Endothelial cell (in vitro differentiated cells): Measurements from ENCODE around the gene GSDME. TPM values are rescaled to one million over a fixed set of nuclear protein-coding genes. Genes with fewer than 3 reads are reported as not detected.

Experiments
- DNase-seq: peaks from one replicate; pipeline ENCODE4 v3.0.0; 2021; ENCODE audit warnings: low spot score
- H3K27ac Mint-ChIP-seq: one replicate; pipeline ENCODE4 v1.8.0; 2021; ENCODE audit warnings: mixed read lengths, inconsistent platforms; ENCODE audit not compliant: unreplicated experiment
- H3K27me3 Mint-ChIP-seq: one replicate; pipeline ENCODE4 v1.8.0; 2021; ENCODE audit warnings: mild to moderate bottlenecking, moderate library complexity, mixed read lengths, inconsistent platforms; ENCODE audit not compliant: unreplicated experiment
- H3K36me3 Mint-ChIP-seq: one replicate; pipeline ENCODE4 v1.8.0; 2021; ENCODE audit warnings: mild to moderate bottlenecking, low read depth, mixed read lengths, inconsistent platforms; ENCODE audit not compliant: unreplicated experiment
- H3K4me1 Mint-ChIP-seq: one replicate; pipeline ENCODE4 v1.8.0; 2021; ENCODE audit warnings: mild to moderate bottlenecking, mixed read lengths, inconsistent platforms; ENCODE audit not compliant: unreplicated experiment
- H3K4me3 Mint-ChIP-seq: one replicate; pipeline ENCODE4 v1.8.0; 2021; ENCODE audit warnings: mild to moderate bottlenecking, mixed read lengths, inconsistent platforms; ENCODE audit not compliant: unreplicated experiment
- H3K9me3 Mint-ChIP-seq: one replicate; pipeline ENCODE4 v1.8.0; 2021; ENCODE audit warnings: mixed read lengths, inconsistent platforms; ENCODE audit not compliant: unreplicated experiment
- CTCF ChIP-seq: fragments of 200-600 bp; sonication (generic); IDR thresholded peaks from one replicate; pipeline ENCODE4 v1.5.0; 2021; ENCODE audit warnings: antibody characterized with exemption; ENCODE audit not compliant: unreplicated experiment
- total RNA-seq: library from RNA; stranded (reverse); fragmentation: NEBNext Ultra II Directional; extraction: Animal tissue kit (Norgen Biotek cat#: 25700); gene quantifications from one replicate; pipeline ENCODE4 v1.2.1, GENCODE V29; 2021; ENCODE audit not compliant: unreplicated experiment

The GSDME gene
- total RNA-seq, 1 donor from 2014 or later: 4.4 TPM

- no peak overlapping the region for H3K27ac Mint-ChIP-seq
- no peak overlapping the region for H3K4me3 Mint-ChIP-seq
- H3K9me3 Mint-ChIP-seq: no peaks in the 10 kb centered on the region
- TF ChIP-seq CTCF: no peak
- no peaks in the 10 kb centered on the region for H3K27me3 Mint-ChIP-seq
- H3K4me1 Mint-ChIP-seq: peaks cover 4% of the 10 kb centered on the region
- no peaks in the 10 kb centered on the region for H3K36me3 Mint-ChIP-seq
- no peak for DNase-seq
Measured at GRCh38 chr7:24669971-24670591, 87.2 kb downstream of the GSDME start.

DNA sequence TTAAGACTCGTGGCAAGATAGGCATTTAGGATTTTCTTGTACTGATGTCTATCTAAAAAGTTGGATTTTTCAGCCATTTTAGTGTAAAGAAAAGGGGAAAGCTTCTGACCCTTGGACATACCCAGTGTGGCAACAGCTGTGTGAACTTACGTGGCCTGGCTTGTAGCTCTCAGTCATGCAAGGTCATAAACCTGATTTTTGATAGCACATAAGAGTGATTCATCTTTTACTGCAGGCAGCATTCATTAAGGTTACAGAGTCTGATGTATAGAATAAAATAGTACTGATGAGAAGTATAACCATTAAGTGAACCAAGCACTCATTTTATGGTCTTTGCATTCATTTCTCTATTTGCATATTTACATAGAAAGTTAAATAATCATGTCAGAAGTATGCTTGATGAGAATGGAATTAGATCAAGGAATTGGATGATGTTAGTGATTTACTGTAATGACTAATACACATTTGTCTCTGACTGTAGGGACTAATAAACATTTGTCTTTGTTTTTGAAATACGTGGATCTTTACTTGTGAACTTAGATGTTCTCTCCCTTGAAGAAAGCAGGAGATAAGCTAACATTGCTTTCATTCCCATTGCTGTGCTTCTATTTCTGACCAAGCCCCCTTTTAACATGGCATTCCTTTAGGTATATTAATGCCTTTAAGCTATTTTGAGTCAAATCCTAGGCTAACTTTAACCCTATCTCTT lies 88.2 kb downstream of the GSDME start:
- no peak for TF ChIP-seq CTCF
- H3K36me3 Mint-ChIP-seq: no peaks in the 10 kb centered on the region

GRCh38 chr7:24665564-24666294 lies 91.5 kb downstream of the GSDME start:
- Mint-ChIP-seq H3K4me1 (peaks cover 4% of the 10 kb centered on the region), H3K9me3 (no peaks in the 10 kb centered on the region), H3K36me3 (no peaks in the 10 kb centered on the region), H3K27ac (no peak overlapping the region), H3K4me3 (no peak overlapping the region), H3K27me3 (no peaks in the 10 kb centered on the region)
- TF ChIP-seq CTCF: peak; percentile 84
- DNase-seq: peak; percentile 53

More for the DNA sequence above, 88.2 kb downstream of the GSDME start:
- Mint-ChIP-seq H3K9me3 (no peaks in the 10 kb centered on the region), H3K4me3 (no peak overlapping the region), H3K27me3 (no peaks in the 10 kb centered on the region), H3K27ac (no peak overlapping the region), H3K4me1 (peaks cover 4% of the 10 kb centered on the region)
- DNase-seq: no peak

DNA sequence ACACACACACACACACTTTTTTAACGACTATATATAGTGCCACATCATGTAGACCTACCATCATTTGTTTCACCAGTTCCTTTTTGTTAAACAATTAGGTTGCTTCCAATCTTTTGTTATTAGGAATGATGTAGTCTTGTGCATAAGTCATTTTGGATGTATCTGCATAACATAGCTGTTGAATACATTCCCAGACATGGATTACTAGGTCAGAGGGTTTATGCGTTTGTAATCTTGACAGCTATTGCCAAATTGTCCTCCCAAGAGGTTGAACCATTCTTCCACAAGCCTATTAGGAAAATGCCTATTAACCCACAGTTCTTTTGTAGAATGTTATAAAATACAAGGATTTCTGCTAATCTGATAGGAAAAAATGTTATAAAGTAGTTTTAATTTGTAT lies 96.7 kb downstream of the GSDME start:
- Mint-ChIP-seq H3K27ac (no peak overlapping the region), H3K9me3 (no peaks in the 10 kb centered on the region), H3K4me1 (peaks cover 3% of the 10 kb centered on the region), H3K36me3 (no peaks in the 10 kb centered on the region), H3K4me3 (no peak overlapping the region), H3K27me3 (no peaks in the 10 kb centered on the region)
- TF ChIP-seq CTCF: no peak
- DNase-seq: no peak

DNA sequence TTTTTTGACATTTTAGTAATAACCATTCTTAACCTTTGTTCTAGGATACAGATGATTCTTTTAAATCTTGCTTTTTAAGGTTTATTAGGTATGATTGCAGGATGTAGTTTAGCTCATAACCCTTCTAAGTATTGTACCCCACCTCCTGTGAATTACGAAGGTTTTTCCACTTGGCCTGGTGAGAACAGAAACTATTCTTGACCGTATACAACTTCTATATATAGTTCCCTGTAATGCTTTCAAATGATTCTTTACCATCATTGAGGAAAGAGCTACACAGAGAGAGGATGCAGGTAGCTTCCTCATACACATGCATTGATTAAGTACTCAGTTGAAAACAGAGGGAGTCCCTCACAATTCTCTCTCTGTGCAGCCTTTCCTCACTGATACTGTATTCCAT lies 97.8 kb downstream of the GSDME start:
- TF ChIP-seq CTCF: no peak
- Mint-ChIP-seq H3K4me3 (no peak overlapping the region), H3K27me3 (no peaks in the 10 kb centered on the region), H3K27ac (no peak overlapping the region), H3K36me3 (no peaks in the 10 kb centered on the region), H3K9me3 (no peaks in the 10 kb centered on the region), H3K4me1 (peaks cover 3% of the 10 kb centered on the region)
- no peak for DNase-seq
